Hematopoietic multipotent progenitor cell treated with erythropoietin and hydrocortisone succinate and interleukin-3 and kit ligand, for 4 days (in vitro differentiated cells): ENCODE results near the gene NOP10.
A peak's percentile ranks its signal among the peaks of the same experiment; 100 is the strongest.
"Not testable (repeated sequence)": the region's sequence is repeated elsewhere in the genome, so short reads cannot be mapped to it uniquely, and the experiment has no call there.

Experiments used
- DNase-seq: peaks from one replicate; pipeline ENCODE4 v3.0.0-alpha.2; 2015

Gene NOP10

GRCh38 chr15:34342737-34343575, at the start of gene NOP10, which contains the start of gene NUTM1:
TSS of gene NOP10 (minus strand) at chr15:34343136. CDS start at chr15:34343073, 63 bp downstream.
TSS of gene NUTM1 (plus strand) at chr15:34343315. CDS start at chr15:34343697, 382 bp downstream.
- peak; percentile 97 for DNase-seq

- not testable (repeated sequence) for DNase-seq
Measured at GRCh38 chr15:34389594-34390086, 46.7 kb upstream of the NOP10 start.

- not testable (repeated sequence) for DNase-seq
Measured at GRCh38 chr15:34381829-34382521, 39.0 kb upstream of the NOP10 start.

GRCh38 chr15:34380491-34380890, 37.6 kb upstream of the NOP10 start:
- DNase-seq = not testable (repeated sequence)

- no peak for DNase-seq
Measured at GRCh38 chr15:34376856-34377255, 33.9 kb upstream of the NOP10 start.

DNA sequence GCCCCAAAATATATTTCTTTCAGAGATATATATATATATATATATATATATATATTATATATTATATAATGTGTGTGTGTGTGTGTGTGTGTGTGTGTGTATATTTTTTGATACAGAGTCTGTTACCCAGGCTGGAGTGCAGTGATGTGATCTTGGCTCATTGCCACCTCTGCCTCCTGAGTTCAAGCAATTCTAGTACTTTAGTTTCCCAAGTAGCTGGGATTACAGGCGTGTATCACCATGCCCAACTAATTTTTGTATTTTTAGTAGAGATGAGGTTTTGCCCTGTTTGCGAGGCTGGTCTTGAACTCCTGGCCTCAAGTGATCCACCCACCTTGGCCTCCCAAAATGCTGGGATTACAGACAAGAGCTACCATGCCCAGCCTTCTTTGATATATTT, 32.6 kb upstream of the NOP10 start:
- DNase-seq = not testable (repeated sequence)

DNA sequence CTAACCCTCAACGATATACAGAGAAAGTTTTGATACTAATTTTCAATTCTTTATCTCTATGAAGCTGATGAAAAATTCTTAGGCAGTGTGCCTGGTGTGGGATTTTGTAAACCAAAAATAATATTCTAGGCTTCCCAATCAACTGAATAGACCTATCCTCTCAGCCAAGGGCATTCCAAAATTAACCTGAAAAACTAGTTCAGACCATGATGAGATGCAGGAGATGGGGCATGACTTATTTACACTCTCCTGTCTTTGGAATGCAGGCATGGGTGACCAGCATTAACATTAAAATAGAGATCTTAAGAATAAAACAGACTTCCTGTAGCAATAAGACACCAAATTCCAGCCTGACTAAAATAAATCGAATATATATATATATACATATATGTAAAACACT, 31.9 kb upstream of the NOP10 start:
- DNase-seq = no peak

GRCh38 chr15:34373951-34374350, 31.0 kb upstream of the NOP10 start:
- DNase-seq = no peak

DNA sequence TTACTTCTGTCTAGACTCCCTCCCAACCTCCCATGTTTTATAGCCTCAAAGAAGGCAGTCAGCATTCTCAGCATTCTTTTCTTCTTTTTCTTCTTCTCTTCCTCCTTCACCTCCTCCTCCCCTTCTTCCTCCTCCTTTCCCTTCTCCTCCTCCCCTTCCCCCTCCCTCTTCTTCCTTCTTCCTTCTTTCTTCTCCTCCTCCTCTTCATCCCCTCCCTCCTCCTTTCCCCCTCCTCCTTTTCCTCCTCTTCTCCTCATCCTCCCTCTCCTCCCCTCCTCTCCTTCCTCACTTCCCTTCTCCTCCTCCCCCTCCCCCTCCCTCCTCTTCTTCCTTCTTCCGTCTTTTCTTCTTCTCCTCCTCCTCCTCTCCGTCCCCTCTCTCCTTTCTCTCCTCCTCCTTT, 27.7 kb upstream of the NOP10 start:
- no peak for DNase-seq

DNA sequence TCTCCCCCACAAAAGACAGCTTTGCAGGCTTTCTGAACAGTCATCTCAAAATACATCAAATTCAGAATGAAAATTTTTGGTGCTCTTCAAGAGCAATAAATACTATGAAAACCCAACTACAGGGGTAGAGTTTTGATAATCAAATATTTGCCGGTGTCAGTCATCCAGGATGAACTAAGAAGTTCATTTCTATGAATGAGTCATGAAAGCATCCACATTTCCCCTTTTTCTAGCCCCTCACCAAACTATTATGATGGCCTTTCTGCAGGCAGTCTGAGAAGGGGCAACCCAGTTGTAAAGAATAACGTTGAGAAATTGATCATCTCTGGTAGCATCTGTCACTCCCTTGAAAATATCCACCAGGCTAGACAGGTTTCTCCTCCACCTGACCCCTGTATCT, 27.2 kb upstream of the NOP10 start:
- DNase-seq = no peak

- peak; percentile 96 for DNase-seq
Measured at GRCh38 chr15:34367101-34368081, 24.5 kb upstream of the NOP10 start, which contains the start of gene LPCAT4. TSS of gene LPCAT4 (minus strand) at chr15:34367196. CDS start at chr15:34367100, 96 bp downstream.

DNA sequence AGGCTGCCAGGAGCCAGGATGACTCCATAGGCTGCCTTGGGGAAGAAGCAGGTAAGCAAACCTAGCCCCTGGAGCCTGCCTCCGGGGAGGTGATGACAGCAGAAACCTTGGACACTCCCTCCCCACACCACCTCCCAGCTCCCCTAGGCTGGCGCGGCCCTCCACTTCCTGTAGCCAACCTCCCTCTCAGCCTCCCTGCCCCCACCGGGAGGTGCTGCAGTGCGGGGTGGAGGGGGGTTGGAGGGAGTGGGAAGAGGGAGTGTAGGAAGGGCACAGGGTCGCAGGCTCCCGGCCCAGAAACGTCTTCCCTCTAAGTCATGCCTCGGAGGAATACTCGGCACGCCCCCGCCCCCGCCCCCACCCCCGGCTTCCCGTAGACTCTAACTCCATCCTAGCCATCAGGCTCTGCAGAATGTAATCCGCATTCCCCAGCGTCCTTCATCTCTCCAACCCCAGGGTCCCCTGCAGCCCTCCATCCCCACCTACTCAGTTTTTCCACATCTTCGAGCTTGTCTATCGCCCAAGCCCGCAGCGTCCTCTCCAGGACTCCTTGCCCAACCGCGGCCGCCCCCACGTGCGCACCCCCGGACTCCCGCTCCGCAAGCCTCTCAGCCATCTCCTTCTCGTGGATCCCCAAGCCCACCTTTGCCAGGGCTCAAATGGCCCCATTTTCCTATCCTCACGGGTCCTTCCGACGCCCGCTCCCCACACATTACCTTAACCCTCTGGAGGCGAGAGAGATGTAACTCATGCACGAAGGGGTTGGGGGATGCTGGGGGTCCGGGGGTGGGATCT, 23.5 kb upstream of the NOP10 start:
- DNase-seq = peak; percentile 79

- no peak for DNase-seq
Measured at GRCh38 chr15:34365836-34366235, 22.9 kb upstream of the NOP10 start.

DNA sequence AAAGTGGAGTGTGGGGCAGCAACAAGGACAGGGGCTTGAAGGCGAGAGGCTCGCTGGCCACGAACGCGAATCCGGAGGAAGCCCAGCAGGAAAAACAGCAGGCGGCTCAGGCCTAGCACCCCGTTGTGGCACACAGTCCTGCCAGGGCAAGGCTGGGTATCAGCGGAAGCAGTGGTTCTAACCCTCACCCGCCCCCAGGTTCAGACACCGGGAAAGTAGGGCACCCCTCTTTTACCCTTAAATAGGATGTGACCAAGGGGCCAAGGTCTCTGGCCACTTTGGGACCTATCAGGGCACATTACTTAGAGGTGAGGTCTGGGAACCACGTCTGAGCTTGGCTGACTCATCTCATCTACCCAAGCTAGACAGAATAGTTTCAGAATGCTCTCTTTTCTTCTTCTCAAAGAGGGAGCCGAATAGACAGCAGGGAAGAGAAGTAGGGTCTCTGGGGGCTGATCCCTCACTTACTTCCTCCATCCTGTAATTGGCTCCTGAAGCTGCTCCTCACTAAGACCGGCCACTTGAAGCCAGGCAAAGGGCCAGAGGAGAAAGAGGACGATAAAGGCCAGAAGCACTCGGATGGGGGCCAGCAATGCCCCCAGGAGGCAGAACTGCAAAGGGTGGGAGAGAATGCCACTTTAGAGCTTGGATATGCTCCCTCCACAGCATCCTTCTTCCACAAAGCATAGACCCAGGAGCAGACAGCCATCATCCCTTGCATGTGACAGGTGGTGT, 22.3 kb upstream of the NOP10 start:
- peak; percentile 43 for DNase-seq

GRCh38 chr15:34364041-34364440, 21.1 kb upstream of the NOP10 start:
- DNase-seq = peak; percentile 20

- DNase-seq = no peak
Measured at GRCh38 chr15:34362047-34362773, 19.3 kb upstream of the NOP10 start.

DNA sequence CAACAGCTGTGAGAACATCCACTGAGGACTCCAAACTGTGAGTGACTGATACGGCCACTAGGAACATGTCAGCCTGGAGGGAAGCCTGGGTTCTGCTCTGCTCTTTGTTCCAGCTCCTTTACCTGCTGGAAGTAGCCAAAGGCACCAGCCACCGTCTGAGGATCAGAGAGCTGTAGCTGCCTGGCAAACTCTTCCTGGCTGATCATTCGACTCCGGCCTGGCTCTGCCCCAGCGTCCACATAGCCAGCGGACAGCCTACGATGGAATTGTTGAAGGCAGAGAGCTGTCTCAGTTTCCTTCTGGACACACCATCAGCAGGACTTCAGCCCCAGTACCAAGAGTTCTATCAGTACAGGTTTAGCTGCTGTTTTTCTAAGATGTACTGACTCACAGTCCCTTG, 18.3 kb upstream of the NOP10 start:
- no peak for DNase-seq

DNA sequence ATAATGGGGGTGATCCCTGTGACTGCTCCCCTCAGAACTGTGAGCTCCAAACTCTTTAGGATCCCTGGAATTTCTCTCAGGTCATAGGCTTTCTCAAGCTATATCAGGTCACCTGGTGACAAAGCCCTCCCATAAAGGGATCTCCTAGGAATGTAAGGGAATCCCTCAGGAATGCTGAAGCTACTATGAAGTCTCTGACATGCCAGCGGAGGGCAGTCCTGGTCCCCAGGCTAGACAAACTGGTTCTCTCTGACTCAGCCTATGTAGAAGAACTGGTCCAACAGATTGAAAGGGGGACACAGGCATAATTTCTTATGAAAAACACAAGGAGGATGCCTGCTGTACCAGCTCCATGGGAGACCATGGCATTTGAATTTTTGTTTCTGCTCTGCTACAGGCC, 17.4 kb upstream of the NOP10 start:
- DNase-seq = no peak

DNA sequence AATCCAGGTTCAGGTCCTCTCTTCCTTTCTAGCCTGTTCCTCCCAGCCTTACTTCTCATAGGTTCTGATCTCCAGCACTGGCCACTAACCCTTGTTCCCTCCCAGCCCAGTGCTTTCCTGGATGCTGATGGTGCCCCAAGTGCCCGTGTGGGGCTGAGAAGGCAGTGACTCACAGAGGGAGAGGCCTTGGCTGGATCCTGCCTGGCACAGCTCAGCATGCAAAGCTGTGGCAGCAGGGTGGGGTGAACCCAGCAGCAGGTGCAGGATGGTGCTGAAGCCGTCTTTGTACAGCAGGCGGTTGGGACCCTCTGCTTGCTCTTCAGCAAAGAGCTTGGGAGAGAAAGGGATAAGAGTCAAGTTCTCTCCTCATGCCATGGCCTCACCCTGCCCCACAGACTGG, 16.5 kb upstream of the NOP10 start:
- DNase-seq = no peak

GRCh38 chr15:34358948-34359347, 16.0 kb upstream of the NOP10 start:
- DNase-seq = no peak
